GM12891 (cell line): ENCODE measurements around the gene TPPP2.

Source experiments
- POLR2A ChIP-seq: IDR thresholded peaks from 2 replicates; pipeline ENCODE4 v1.6.1; 2011; ENCODE audit warnings: low read depth, low read length, control low read depth
- POLR2AphosphoS5 ChIP-seq: IDR thresholded peaks from 2 replicates; pipeline ENCODE4 v1.6.1; 2011; ENCODE audit warnings: low read depth, low read length, control low read depth
- TAF1 ChIP-seq: IDR thresholded peaks from 2 replicates; pipeline ENCODE4 v1.6.1; 2011; ENCODE audit warnings: low read depth, low read length, control low read depth

DNA sequence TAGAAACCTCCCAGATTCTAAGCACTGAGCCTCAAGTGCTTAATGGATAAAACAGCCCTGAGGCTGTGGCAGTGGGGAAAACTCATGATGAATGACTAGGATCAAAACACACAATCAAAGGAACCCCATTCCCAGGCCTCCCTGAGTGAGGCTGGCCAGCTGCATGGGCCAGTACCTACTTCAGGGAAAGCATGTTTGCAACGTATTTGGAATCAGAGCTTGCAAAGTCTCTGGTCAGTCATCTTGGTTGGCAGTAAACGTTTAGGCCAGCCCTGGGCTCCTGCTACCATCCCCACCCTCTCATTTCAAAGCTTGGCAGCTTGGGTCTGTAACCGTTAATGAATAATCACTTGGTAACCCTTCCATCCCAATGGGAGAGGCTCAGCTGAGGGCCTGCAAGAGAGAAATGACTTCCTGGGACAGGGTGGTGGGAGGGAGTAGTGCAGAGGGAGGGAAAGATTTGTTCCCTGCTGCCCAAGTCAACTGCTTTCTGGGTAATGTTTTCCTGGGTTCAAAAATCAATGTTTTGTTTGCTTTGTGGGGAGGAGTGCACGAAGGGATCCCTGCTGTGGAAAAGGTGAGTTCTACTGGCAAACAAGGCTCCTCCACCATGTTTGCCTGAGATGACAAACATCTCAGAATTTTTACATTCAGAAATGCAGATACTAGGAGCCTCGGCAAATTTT, 25.6 kb downstream of the TPPP2 start:
- TF ChIP-seq POLR2A: no peak
- TF ChIP-seq POLR2AphosphoS5: no peak
- TF ChIP-seq TAF1: no peak
